ENCODE measurements around the gene ZNF445. TPM values are rescaled to one million over a fixed set of nuclear protein-coding genes. Genes with fewer than 3 reads are reported as not detected.

ZNF445 gene
- total and polyA plus RNA-seq, 4 donors = 2.1 to 8.7 (median 4.9) TPM

GRCh38 chr3:44446929-44447328, 30.5 kb downstream of the ZNF445 start:
- Histone ChIP-seq H3K36me3 (ENCODE audit: control insufficient read depth in 4 of 4, insufficient read depth in 3 of 4, low read depth in 1 of 4, low read length in 3 of 4) (peaks cover 10 to 57% (median 46%) of the 10 kb centered on the region in 4 donors), H3K9ac (ENCODE audit: low read depth in 1 of 2, low read length in 2 of 2) (no peak overlapping the region), H3K9me3 (ENCODE audit: control insufficient read depth in 4 of 4, low read length in 3 of 4) (peaks cover 5 to 12% (median 7%) of the 10 kb centered on the region in 4 donors), H3K4me1 (ENCODE audit: control insufficient read depth in 4 of 4, insufficient read depth in 4 of 4, low read length in 3 of 4) (no peaks in the 10 kb centered on the region), H3K27me3 (ENCODE audit: control insufficient read depth in 4 of 4, insufficient read depth in 4 of 4, low read length in 3 of 4) (no peaks in the 10 kb centered on the region), H3K27ac (ENCODE audit: low read depth in 1 of 2, low read length in 2 of 2) (no peak overlapping the region), H3K4me3 (ENCODE audit: low read depth in 1 of 3, low read length in 3 of 3) (no peak overlapping the region)
- 96% methylated on average over 5 of the region's 5 CpGs for WGBS
- DNase-seq (ENCODE audit: low spot score) = no peak
- TF ChIP-seq GABPA (IDR thresholded peaks at IDR 0.05 in 1 of 2, conservative IDR thresholded peaks at IDR 0.05 in 1 of 2) (no peak), HNF4A (conservative IDR thresholded peaks at IDR 0.05) (no peak), MAX (IDR thresholded peaks at IDR 0.05) (no peak), ZBTB33 (IDR thresholded peaks at IDR 0.05) (no peak), SP1 (IDR thresholded peaks at IDR 0.05) (no peak), TAF1 (conservative IDR thresholded peaks at IDR 0.05) (no peak), RAD21 (IDR thresholded peaks at IDR 0.05) (no peak), CTCF (IDR thresholded peaks at IDR 0.05; ENCODE audit: low read depth, low read length, missing input control) (no peak), FOXA1 (IDR thresholded peaks at IDR 0.05) (no peak), JUND (IDR thresholded peaks at IDR 0.05) (no peak), ATF3 (IDR thresholded peaks at IDR 0.05) (no peak), NR2F2 (IDR thresholded peaks at IDR 0.05) (no peak), EGR1 (IDR thresholded peaks at IDR 0.05; ENCODE audit: low read depth in 2 of 2) (no peak), REST (IDR thresholded peaks at IDR 0.05) (no peak)

GRCh38 chr3:44445786-44446185, 31.7 kb downstream of the ZNF445 start:
- H3K27ac ChIP-seq (ENCODE audit: low read depth in 1 of 2, low read length in 2 of 2) = no peak overlapping the region
- no peak for DNase-seq (ENCODE audit: low spot score)
- WGBS = 98% methylated on average over 5 of the region's 5 CpGs
- TF ChIP-seq HNF4G (IDR thresholded peaks at IDR 0.05) = no peak
- TF ChIP-seq REST (IDR thresholded peaks at IDR 0.05) = no peak
- no peak for TF ChIP-seq ATF3 (IDR thresholded peaks at IDR 0.05)
- TF ChIP-seq TAF1 (conservative IDR thresholded peaks at IDR 0.05) = no peak
- TF ChIP-seq NR2F2 (IDR thresholded peaks at IDR 0.05) = no peak
- no peak for TF ChIP-seq ZBTB33 (IDR thresholded peaks at IDR 0.05)
- TF ChIP-seq HNF4A (conservative IDR thresholded peaks at IDR 0.05) = no peak
- no peak for TF ChIP-seq SP1 (IDR thresholded peaks at IDR 0.05)
- no peak for TF ChIP-seq GABPA (IDR thresholded peaks at IDR 0.05 in 1 of 2, conservative IDR thresholded peaks at IDR 0.05 in 1 of 2)
- no peak for TF ChIP-seq RXRA (IDR thresholded peaks at IDR 0.05)
- no peak for TF ChIP-seq FOXA2 (IDR thresholded peaks at IDR 0.05)
- TF ChIP-seq JUND (IDR thresholded peaks at IDR 0.05) = no peak
- no peak for TF ChIP-seq FOXA1 (IDR thresholded peaks at IDR 0.05)
- TF ChIP-seq EGR1 (IDR thresholded peaks at IDR 0.05; ENCODE audit: low read depth in 2 of 2) = no peak
- no peak for TF ChIP-seq RAD21 (IDR thresholded peaks at IDR 0.05)

More at GRCh38 chr3:44445786-44446185, 31.7 kb downstream of the ZNF445 start:
- Histone ChIP-seq H3K9ac (ENCODE audit: low read depth in 1 of 2, low read length in 2 of 2) (no peak overlapping the region), H3K4me3 (ENCODE audit: low read depth in 1 of 3, low read length in 3 of 3) (no peak overlapping the region), H3K36me3 (ENCODE audit: control insufficient read depth in 4 of 4, insufficient read depth in 3 of 4, low read depth in 1 of 4, low read length in 3 of 4) (peaks cover 9 to 49% (median 38%) of the 10 kb centered on the region in 4 donors), H3K27me3 (ENCODE audit: control insufficient read depth in 4 of 4, insufficient read depth in 4 of 4, low read length in 3 of 4) (no peaks in the 10 kb centered on the region), H3K4me1 (ENCODE audit: control insufficient read depth in 4 of 4, insufficient read depth in 4 of 4, low read length in 3 of 4) (peaks cover 0 to 5% (median 2%) of the 10 kb centered on the region in 4 donors), H3K9me3 (ENCODE audit: control insufficient read depth in 4 of 4, low read length in 3 of 4) (peaks cover 5 to 12% (median 7%) of the 10 kb centered on the region in 4 donors)
